Measurements from ENCODE around the gene SYT17.

Gene SYT17

GRCh38 chr16:19133600-19133999, 34.4 kb upstream of the SYT17 start:
- DNase-seq (ENCODE audit: insufficient read length, low spot score) (no peak), FAIRE-seq (no peak)
- TF ChIP-seq CTCF (IDR thresholded peaks at IDR 0.05; ENCODE audit: insufficient read depth, missing control alignments) = no peak

GRCh38 chr16:19135201-19135842, 32.7 kb upstream of the SYT17 start:
- no peak for TF ChIP-seq CTCF (IDR thresholded peaks at IDR 0.05; ENCODE audit: insufficient read depth, missing control alignments)
- DNase-seq (ENCODE audit: insufficient read length, low spot score) (no peak), FAIRE-seq (no peak)

- DNase-seq (ENCODE audit: insufficient read length, low spot score) = no peak
- TF ChIP-seq CTCF (IDR thresholded peaks at IDR 0.05; ENCODE audit: insufficient read depth, missing control alignments) = no peak
- no peak for FAIRE-seq
Observed at GRCh38 chr16:19135896-19136438, 32.1 kb upstream of the SYT17 start.

GRCh38 chr16:19136549-19137196, 31.4 kb upstream of the SYT17 start:
- DNase-seq (ENCODE audit: insufficient read length, low spot score) = no peak
- TF ChIP-seq CTCF (IDR thresholded peaks at IDR 0.05; ENCODE audit: insufficient read depth, missing control alignments) = no peak
- FAIRE-seq = no peak

GRCh38 chr16:19137201-19138128, 30.6 kb upstream of the SYT17 start:
- DNase-seq (ENCODE audit: insufficient read length, low spot score) (no peak), FAIRE-seq (no peak)
- TF ChIP-seq CTCF (IDR thresholded peaks at IDR 0.05; ENCODE audit: insufficient read depth, missing control alignments) = no peak

GRCh38 chr16:19138601-19139000, 29.4 kb upstream of the SYT17 start:
- DNase-seq (ENCODE audit: insufficient read length, low spot score) = no peak
- FAIRE-seq = no peak
- TF ChIP-seq CTCF (IDR thresholded peaks at IDR 0.05; ENCODE audit: insufficient read depth, missing control alignments) = no peak
